RWPE2 (cell line): ENCODE data around the gene CUL4B.

Experiments used
- ATAC-seq: fragments of 200-7000 bp; cut with Tn5 transposase; 3 replicates; pipeline ENCODE4 v1.9.1; 2021; ENCODE audit warnings: low read depth
- DNase-seq: peaks from one replicate; pipeline ENCODE4 v3.0.0-alpha.2; 2020; ENCODE audit warnings: low spot score
- H3K27ac ChIP-seq: fragments of 450-650 bp; 2 replicates; pipeline ENCODE4 v1.5.1; 2017; ENCODE audit warnings: mild to moderate bottlenecking; ENCODE audit not compliant: poor library complexity, severe bottlenecking
- H3K27me3 ChIP-seq: fragments of 250-450 bp; sonication (Bioruptor Pico); 2 replicates; pipeline ENCODE4 v1.5.1; 2021; ENCODE audit warnings: mild to moderate bottlenecking, moderate library complexity; ENCODE audit not compliant: insufficient read depth, poor library complexity, severe bottlenecking
- H3K36me3 ChIP-seq: fragments of 250-450 bp; sonication (Bioruptor Pico); 2 replicates; pipeline ENCODE4 v1.5.1; 2020; ENCODE audit warnings: low read depth, mild to moderate bottlenecking, moderate library complexity
- H3K4me1 ChIP-seq: fragments of 250-450 bp; sonication (Bioruptor Pico); 2 replicates; pipeline ENCODE4 v1.5.1; 2021; ENCODE audit warnings: mild to moderate bottlenecking, moderate library complexity; ENCODE audit not compliant: insufficient read depth, poor library complexity, severe bottlenecking
- H3K4me3 ChIP-seq: fragments of 250-450 bp; sonication (Bioruptor Pico); 2 replicates; pipeline ENCODE4 v1.5.1; 2021; ENCODE audit warnings: mild to moderate bottlenecking, moderate library complexity; ENCODE audit not compliant: severe bottlenecking
- H3K9me3 ChIP-seq: fragments of 250-450 bp; sonication (Bioruptor Pico); 2 replicates; pipeline ENCODE4 v1.5.1; 2021; ENCODE audit warnings: mild to moderate bottlenecking, moderate library complexity; ENCODE audit not compliant: severe bottlenecking
- CTCF ChIP-seq: fragments of 450-650 bp; IDR thresholded peaks from one replicate; pipeline ENCODE4 v1.5.1; 2017; ENCODE audit warnings: mild to moderate bottlenecking, moderate library complexity; ENCODE audit not compliant: poor library complexity, severe bottlenecking

Gene CUL4B

GRCh38 chrX:120534413-120535205, 26.2 kb downstream of the CUL4B start:
- ATAC-seq (no peak), DNase-seq (no peak)
- no peak overlapping the region for H3K27ac ChIP-seq
- no peaks in the 10 kb centered on the region for H3K27me3 ChIP-seq
- no peak overlapping the region for H3K4me3 ChIP-seq
- peaks cover 53% of the 10 kb centered on the region for H3K36me3 ChIP-seq
- H3K9me3 ChIP-seq = no peaks in the 10 kb centered on the region
- TF ChIP-seq CTCF = no peak
- no peaks in the 10 kb centered on the region for H3K4me1 ChIP-seq

- no peaks in the 10 kb centered on the region for H3K9me3 ChIP-seq
- H3K4me1 ChIP-seq = peaks cover 5% of the 10 kb centered on the region
- DNase-seq = no peak
- H3K27ac ChIP-seq = no peak overlapping the region
- peaks cover 1% of the 10 kb centered on the region; the same call in 1 of the 2 replicates for H3K36me3 ChIP-seq
- no peak for TF ChIP-seq CTCF
- no peak for ATAC-seq
- no peak overlapping the region for H3K4me3 ChIP-seq
- no peaks in the 10 kb centered on the region for H3K27me3 ChIP-seq
Observed at GRCh38 chrX:120522820-120523219, 37.9 kb downstream of the CUL4B start.

GRCh38 chrX:120517936-120518335, 42.8 kb downstream of the CUL4B start:
- no peaks in the 10 kb centered on the region for H3K27me3 ChIP-seq
- DNase-seq (no peak), ATAC-seq (peak; percentile 58; the same call in 2 of the 3 replicates)
- TF ChIP-seq CTCF = no peak
- peak overlapping the region; percentile 64 for H3K27ac ChIP-seq
- peaks cover 7% of the 10 kb centered on the region for H3K4me1 ChIP-seq
- no peaks in the 10 kb centered on the region for H3K9me3 ChIP-seq
- no peak overlapping the region for H3K4me3 ChIP-seq
- no peaks in the 10 kb centered on the region for H3K36me3 ChIP-seq

GRCh38 chrX:120514236-120514635, 46.5 kb downstream of the CUL4B start:
- peak; percentile 51 for TF ChIP-seq CTCF
- Histone ChIP-seq H3K4me3 (no peak overlapping the region), H3K27me3 (no peaks in the 10 kb centered on the region), H3K36me3 (no peaks in the 10 kb centered on the region), H3K4me1 (peaks cover 7% of the 10 kb centered on the region), H3K9me3 (no peaks in the 10 kb centered on the region), H3K27ac (no peak overlapping the region)
- 0 out of 3 replicates have a peak, but pooled peaks have one; percentile 40 for ATAC-seq
- DNase-seq = no peak

GRCh38 chrX:120512627-120513026, 48.1 kb downstream of the CUL4B start:
- H3K9me3 ChIP-seq = no peaks in the 10 kb centered on the region
- ATAC-seq = no peak

More at GRCh38 chrX:120512627-120513026, 48.1 kb downstream of the CUL4B start:
- Histone ChIP-seq H3K36me3 (no peaks in the 10 kb centered on the region), H3K4me1 (peaks cover under 1% of the 10 kb centered on the region), H3K27me3 (no peaks in the 10 kb centered on the region), H3K4me3 (no peak overlapping the region), H3K27ac (no peak overlapping the region)
- no peak for TF ChIP-seq CTCF
- no peak for DNase-seq
